K562 (cell line): Measurements from ENCODE around the gene VIPR1. TPM values are rescaled to one million over a fixed set of nuclear protein-coding genes. Genes with fewer than 3 reads are reported as not detected.

Experiments
- ARID2 ChIP-seq: fragments of 450-650 bp; IDR thresholded peaks from 2 replicates; pipeline ENCODE4 v1.6.1; 2017; ENCODE audit warnings: antibody characterized with exemption, mild to moderate bottlenecking
- CBX5 ChIP-seq: IDR thresholded peaks from 2 replicates; pipeline ENCODE4 v1.6.1; 2014; ENCODE audit warnings: low read depth, borderline replicate concordance
- CHD1 ChIP-seq: fragments of 200-600 bp; sonication (generic); IDR thresholded peaks from one replicate; pipeline ENCODE4 v1.6.1; 2012; ENCODE audit warnings: mild to moderate bottlenecking, moderate library complexity, low read length, inconsistent platforms
- FOS ChIP-seq: IDR thresholded peaks from 3 replicates; pipeline ENCODE4 v1.6.1; 2011; ENCODE audit not compliant: insufficient read length; ENCODE audit errors: extremely low read depth
- FOXM1 ChIP-seq, 2 experiments: fragments of 450-650 bp in 1 of 2; sonication (generic) in 1 of 2; formaldehyde crosslinking in 1 of 2; IDR thresholded peaks; 2 replicates each; pipeline versions ENCODE4 v1.6.1 to v1.9.0; 2017 to 2022; ENCODE audit warnings: low read depth in 2 of 2, mild to moderate bottlenecking in 2 of 2, missing genetic modification reagents in 1 of 2, moderate library complexity in 1 of 2
- HNRNPLL ChIP-seq: fragments of 200-400 bp; formaldehyde crosslinking; IDR thresholded peaks from 2 replicates; pipeline ENCODE4 v1.6.1; 2017; ENCODE audit warnings: low read length, low read depth, mild to moderate bottlenecking; ENCODE audit not compliant: poor library complexity, severe bottlenecking
- KLF1 ChIP-seq: fragments of 450-650 bp; IDR thresholded peaks from 2 replicates; pipeline ENCODE4 v1.6.1; 2016; ENCODE audit warnings: missing genetic modification characterization, missing compliant biosample characterization
- PTRF ChIP-seq: fragments of 450-650 bp; IDR thresholded peaks from 2 replicates; pipeline ENCODE4 v1.6.1; 2016; ENCODE audit warnings: mild to moderate bottlenecking, missing genetic modification characterization, missing compliant biosample characterization
- SPI1 ChIP-seq: IDR thresholded peaks from 2 replicates; pipeline ENCODE4 v1.6.1; 2011; ENCODE audit warnings: low read depth, low read length, control low read depth, borderline replicate concordance
- TRIM24 ChIP-seq, 2 experiments: fragments of 450-650 bp; IDR thresholded peaks; 2 replicates each; pipeline ENCODE4 v1.6.1; 2016
- ZNF224 ChIP-seq: sonication (generic); formaldehyde crosslinking; IDR thresholded peaks from 2 replicates; pipeline ENCODE4 v1.8.0; 2022; ENCODE audit warnings: mild to moderate bottlenecking, missing genetic modification reagents
- ZNF431 ChIP-seq: sonication (generic); formaldehyde crosslinking; IDR thresholded peaks from 2 replicates; pipeline ENCODE4 v1.8.0; 2022; ENCODE audit warnings: mild to moderate bottlenecking, missing genetic modification reagents
- ZNF76 ChIP-seq: fragments of 250-450 bp; sonication (Bioruptor Pico); IDR thresholded peaks from 2 replicates; pipeline ENCODE4 v1.4.0; 2020; ENCODE audit warnings: mild to moderate bottlenecking, moderate library complexity, borderline replicate concordance
- polyA plus RNA-seq, 8 experiments: library from polyadenylated mRNA; depleted of rRNA in 4 of 8; stranded (reverse) in 5 of 8; unstranded in 3 of 8; fragments of >200 nt; fragmentation: Nextera tagmentation in 2 of 8; fragmentation: Illumina TruSeq in 1 of 8; extraction: Ambion mirVana in 2 of 8; extraction: Trizol in 1 of 8; gene quantifications; 2 replicates each; pipeline versions ENCODE4 v1.2.1 to v1.2.3, GENCODE V29; 2011 to 2014; ENCODE audit warnings: inconsistent platforms in 1 of 8, missing spikeins in 1 of 8
- total RNA-seq, 7 experiments: library from RNA; depleted of rRNA in 6 of 7; stranded (reverse); fragments of >200 nt in 6 of 7; fragmentation: Illumina TruSeq in 2 of 7; extraction: Trizol in 2 of 7; gene quantifications; 2 replicates each; pipeline versions ENCODE4 v1.2.1 to v1.2.3, GENCODE V29; 2011 to 2021; ENCODE audit warnings: low replicate concordance in 1 of 7
- TF ChIP-seq, protein P1 (sequence below), 2 experiments: IDR thresholded peaks; 2 replicates each; pipeline ENCODE4 v1.6.1; 2012; ENCODE audit warnings: improper control_type of control experiment in 2 of 2, low read depth in 2 of 2, low read length in 2 of 2, borderline replicate concordance in 1 of 2
- TF ChIP-seq, protein P2 (sequence below): fragments of 450-650 bp; formaldehyde crosslinking; IDR thresholded peaks from 2 replicates; pipeline ENCODE4 v1.4.0; 2020; ENCODE audit warnings: mild to moderate bottlenecking, moderate library complexity

Gene VIPR1
- total and polyA plus RNA-seq, 9 of the 15 experiments (the other 6 are each of a cell fraction or from before 2014, with no cell fraction given) = 0.04 to 0.38 (median 0.12) TPM; not detected in 3

DNA sequence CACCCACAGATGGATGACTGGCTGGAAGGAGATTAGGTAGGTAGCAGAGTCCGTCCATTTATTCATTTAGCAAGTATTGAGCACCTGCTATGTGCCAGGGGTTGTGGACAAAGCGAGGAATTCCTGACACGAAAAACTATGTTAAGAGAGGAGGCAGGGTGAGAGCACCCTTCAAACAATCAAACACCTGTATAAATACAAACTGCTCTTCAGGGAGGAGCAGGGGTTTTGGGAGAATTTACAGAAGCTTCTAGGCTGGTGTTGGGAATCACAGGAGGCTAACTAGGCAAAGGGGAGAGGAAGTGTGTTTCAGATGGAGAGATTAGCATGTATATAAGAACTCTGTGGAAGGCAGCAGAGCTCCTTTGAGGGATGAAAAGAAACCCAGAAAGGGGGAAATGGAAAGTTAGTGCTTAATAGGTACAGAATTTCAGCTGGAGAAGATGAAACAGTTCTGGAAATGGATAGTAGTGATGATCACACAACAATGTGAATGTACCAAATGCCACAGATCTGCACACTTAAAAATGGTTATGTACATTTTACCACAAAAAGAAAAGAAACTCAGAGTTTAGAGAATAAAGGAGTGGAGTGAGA is 80.1 kb downstream of the VIPR1 start (continued):
- TF ChIP-seq ZNF431 = no peak
- no peak for TF ChIP-seq ZNF76 (CRISPR knock-in tag)
- peak; percentile 69; the same call in 1 of the 2 replicates for TF ChIP-seq SPI1
- TF ChIP-seq, protein P1, sequence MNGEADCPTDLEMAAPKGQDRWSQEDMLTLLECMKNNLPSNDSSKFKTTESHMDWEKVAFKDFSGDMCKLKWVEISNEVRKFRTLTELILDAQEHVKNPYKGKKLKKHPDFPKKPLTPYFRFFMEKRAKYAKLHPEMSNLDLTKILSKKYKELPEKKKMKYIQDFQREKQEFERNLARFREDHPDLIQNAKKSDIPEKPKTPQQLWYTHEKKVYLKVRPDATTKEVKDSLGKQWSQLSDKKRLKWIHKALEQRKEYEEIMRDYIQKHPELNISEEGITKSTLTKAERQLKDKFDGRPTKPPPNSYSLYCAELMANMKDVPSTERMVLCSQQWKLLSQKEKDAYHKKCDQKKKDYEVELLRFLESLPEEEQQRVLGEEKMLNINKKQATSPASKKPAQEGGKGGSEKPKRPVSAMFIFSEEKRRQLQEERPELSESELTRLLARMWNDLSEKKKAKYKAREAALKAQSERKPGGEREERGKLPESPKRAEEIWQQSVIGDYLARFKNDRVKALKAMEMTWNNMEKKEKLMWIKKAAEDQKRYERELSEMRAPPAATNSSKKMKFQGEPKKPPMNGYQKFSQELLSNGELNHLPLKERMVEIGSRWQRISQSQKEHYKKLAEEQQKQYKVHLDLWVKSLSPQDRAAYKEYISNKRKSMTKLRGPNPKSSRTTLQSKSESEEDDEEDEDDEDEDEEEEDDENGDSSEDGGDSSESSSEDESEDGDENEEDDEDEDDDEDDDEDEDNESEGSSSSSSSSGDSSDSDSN (IDR thresholded peaks at IDR 0.05; ENCODE audit: borderline replicate concordance in 1 of 2, low read depth in 2 of 2, low read length in 2 of 2) = no peak
- peak; percentile 74 for TF ChIP-seq ARID2
- peak in 1 of 2 experiments; percentile 4; a peak in 2 of 4 replicates for TF ChIP-seq TRIM24 (IDR thresholded peaks at IDR 0.05)
- no peak for TF ChIP-seq CHD1
- TF ChIP-seq PTRF (tag) = no peak
- TF ChIP-seq KLF1 (tag) = no peak
- TF ChIP-seq ZNF224 (CRISPR knock-in tag) = no peak
- TF ChIP-seq FOXM1 (IDR thresholded peaks at IDR 0.05; ENCODE audit: low read depth) = no peak
- TF ChIP-seq FOXM1 (CRISPR knock-in tag; IDR thresholded peaks at IDR 0.05; ENCODE audit: low read depth) = no peak
- TF ChIP-seq, protein P2, sequence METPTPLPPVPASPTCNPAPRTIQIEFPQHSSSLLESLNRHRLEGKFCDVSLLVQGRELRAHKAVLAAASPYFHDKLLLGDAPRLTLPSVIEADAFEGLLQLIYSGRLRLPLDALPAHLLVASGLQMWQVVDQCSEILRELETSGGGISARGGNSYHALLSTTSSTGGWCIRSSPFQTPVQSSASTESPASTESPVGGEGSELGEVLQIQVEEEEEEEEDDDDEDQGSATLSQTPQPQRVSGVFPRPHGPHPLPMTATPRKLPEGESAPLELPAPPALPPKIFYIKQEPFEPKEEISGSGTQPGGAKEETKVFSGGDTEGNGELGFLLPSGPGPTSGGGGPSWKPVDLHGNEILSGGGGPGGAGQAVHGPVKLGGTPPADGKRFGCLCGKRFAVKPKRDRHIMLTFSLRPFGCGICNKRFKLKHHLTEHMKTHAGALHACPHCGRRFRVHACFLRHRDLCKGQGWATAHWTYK = 0 out of 2 replicates have a peak, but pooled peaks have one; percentile 16
- no peak for TF ChIP-seq CBX5
- TF ChIP-seq FOS = no peak
- TF ChIP-seq HNRNPLL = no peak
